ENCODE data around the gene DCUN1D1.

Gene DCUN1D1

GRCh38 chr3:182971637-182972036 lies 8.7 kb downstream of the DCUN1D1 start:
- no peak for DNase-seq

GRCh38 chr3:182970811-182971418 lies 9.4 kb downstream of the DCUN1D1 start:
- no peak for DNase-seq

DNA sequence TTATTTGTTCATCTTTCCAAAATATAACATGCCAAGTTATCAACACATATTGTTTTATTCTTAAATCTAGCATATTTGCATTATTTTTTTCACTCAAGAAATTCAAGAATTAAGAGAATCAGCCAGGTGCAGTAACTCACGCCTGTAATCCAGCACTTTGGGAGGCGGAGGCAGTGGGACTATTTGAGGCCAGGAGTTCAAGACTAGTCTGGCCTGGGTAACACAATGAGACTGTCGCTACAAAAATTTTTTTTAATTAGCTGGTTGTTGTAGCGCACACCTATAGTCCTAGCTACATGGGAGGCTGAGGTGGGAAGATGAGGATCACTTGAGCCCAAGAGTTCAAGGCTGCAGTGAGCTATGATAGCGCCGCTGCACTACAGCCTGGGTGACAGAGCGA lies 10.5 kb downstream of the DCUN1D1 start:
- DNase-seq: no peak

DNA sequence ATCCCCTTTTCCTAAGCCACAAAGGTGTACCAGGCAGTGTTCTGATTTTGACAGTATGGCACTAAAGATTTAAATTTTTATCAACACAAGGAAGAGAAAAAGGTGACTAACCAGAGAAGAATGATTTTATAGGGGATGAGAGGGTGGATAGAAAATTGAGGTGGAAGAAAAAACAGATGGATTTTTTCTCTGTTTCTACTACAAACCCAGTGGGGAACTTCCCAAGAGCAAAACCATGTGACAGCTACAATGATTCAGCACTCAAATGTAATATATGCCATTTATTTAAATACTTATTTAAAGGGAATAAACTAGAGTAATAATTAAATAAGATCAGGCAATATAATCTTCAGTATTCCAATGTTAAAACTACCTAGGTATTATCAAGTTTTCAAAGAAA lies 11.1 kb downstream of the DCUN1D1 start:
- DNase-seq: no peak

GRCh38 chr3:182967218-182968204 lies 12.8 kb downstream of the DCUN1D1 start:
- DNase-seq: no peak

DNA sequence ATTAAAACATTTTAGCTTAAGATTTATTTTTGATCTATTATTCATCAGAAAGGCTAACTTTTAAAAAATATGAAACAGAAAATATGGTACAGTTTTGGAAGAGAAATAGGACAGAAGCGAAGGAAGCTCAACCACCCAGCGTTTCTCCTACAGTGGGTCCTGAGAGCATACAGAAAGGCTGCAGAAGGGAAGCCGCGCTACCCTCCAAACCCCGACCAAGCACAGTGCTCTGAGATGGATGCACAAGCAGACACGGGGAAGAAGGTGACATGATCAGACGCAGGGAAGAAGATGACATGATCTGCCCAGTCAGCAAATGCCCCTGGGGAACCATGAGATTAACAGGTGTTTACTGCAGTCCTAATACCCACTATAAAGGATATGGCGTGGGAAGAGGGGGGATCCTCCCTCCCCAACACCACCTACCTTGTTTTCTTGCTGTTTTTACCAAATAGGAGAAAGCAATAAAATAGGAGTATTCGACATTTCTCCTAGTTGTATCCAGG lies 14.4 kb downstream of the DCUN1D1 start:
- no peak for DNase-seq

- DNase-seq: no peak
These were observed 16.2 kb downstream of the DCUN1D1 start for GRCh38 chr3:182964179-182964578.

DNA sequence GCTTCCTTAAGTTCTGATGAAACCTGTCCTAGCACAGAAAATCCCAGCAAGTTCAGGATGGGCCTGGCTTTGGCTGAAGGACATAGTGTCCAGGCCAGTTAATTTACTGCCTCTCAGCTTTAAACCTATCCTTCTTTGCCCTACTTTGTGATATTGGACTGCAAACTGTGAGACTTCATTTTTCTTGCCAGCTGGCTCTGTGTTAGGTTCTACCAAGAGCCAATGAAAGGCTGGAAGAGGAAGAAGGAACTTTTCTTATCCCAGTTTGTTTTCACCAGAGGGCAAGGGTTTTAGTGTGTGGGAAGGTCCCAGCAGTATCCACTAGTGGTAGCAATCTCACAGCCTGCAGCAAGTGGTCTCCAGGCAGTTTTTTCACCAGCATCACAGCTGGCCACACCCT lies 18.2 kb downstream of the DCUN1D1 start:
- no peak for DNase-seq

DNA sequence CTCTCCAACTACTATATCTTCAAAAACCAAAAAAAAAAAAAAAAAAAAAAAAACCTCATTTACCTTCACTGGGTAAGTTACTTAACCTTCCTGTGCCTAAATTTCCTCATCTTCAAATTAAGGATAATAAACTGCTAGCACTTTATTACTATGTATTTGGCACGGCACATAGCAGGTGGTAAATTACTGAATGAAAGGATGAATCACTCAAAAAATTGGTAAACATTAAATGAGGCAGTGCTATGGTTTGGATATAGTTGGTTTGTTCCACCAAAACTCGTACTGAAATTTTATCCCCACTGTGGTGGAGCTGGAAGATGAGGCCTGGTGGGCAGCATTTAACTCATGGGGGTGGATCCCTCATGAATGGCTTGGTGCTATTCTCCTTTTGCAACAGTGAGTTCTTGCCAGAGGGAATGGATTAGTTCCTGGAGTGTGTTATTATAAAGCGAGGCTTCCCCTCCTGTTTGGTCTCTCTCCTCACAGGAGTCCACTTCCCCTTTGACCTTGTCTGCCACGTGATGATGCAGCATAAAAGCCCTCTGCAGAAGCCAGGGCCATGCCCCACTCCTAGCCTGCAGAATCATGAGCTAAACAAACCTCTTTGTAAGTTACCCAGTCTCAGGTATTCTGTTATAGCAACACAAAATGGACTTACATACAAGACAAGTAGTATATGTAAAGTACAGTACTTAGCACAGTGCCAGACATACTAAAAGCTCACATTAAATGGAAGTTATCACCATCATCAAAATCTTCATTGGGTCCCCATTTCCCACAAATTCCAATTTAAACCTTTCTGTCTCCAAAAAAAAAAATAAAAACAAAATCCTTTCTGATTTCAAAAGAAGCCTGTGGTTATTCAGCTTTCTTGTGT lies 20.6 kb downstream of the DCUN1D1 start:
- no peak for DNase-seq

DNA sequence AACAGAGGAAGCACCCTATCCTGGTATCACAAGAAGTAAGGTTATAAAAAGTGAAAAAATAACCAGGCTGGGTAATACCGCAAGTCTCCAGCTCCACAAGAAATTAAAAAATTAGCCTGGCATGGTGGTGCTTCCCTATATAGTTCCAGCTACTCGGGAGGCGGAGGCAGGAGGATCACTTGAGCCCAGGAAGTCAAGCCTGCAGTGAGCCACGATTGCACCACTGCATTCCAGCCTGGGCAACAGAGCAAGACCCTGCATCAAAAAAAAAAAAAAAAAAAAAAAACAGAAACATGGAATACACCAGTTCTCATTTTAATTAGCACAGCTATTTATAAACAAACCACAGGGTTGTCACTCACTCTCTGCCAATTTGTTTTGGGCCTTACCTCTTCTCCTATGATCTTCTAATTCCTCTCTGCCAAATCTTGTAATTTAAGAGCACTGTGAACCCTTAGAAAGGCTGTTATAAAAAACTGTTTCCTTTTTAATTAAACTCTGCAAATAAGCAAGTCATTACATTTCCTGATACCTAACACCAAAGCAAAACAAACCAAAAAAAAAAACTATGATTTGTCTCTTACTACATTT lies 22.6 kb downstream of the DCUN1D1 start:
- DNase-seq: no peak

GRCh38 chr3:182957226-182957625 lies 23.1 kb downstream of the DCUN1D1 start:
- DNase-seq: no peak

- DNase-seq: no peak
These were observed 25.6 kb downstream of the DCUN1D1 start for GRCh38 chr3:182954553-182955235.

- DNase-seq: no peak
These were observed 30.6 kb downstream of the DCUN1D1 start for GRCh38 chr3:182949688-182950087.

- DNase-seq: no peak
These were observed 32.0 kb downstream of the DCUN1D1 start for GRCh38 chr3:182948305-182948704.

DNA sequence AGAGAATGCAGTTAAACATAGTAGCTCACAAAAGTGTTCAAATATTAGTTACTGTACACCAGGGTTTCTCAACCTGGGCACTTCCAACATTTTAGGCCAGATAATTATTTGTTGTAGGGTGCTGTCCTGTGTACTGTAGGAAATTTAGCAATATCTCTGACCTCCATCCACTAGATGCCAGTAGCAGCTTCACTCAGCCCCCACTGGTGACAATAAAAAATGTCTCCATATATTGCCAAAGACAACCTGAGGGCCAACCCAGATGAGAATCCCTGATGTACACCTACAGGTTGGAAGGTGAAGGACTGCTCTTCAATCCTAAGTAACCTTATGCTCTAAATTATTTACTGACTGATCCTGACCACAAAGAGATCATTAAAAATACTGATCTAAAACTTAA lies 32.5 kb downstream of the DCUN1D1 start:
- DNase-seq: no peak

DNA sequence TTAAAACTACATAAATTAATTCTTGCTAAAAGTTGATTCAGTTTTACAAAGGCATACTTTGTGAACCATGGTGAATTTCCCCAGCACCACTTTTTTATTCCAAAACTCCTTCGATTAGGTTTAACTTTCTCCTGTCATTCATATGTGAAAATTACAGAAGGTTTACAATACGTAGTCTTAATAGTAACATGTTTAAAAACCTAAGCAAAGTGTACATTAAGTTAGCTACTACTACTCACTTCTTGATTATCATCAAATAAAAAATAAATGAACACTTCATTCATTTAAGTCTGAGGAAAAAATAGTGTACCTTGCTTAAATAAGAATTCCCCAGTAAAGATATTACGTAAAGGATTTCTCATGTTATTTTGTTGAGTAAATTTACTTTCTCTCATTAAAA lies 38.6 kb downstream of the DCUN1D1 start:
- no peak for DNase-seq

- DNase-seq: no peak
These were observed 40.0 kb downstream of the DCUN1D1 start for GRCh38 chr3:182940266-182940808.

GRCh38 chr3:182937293-182938051 lies 42.9 kb downstream of the DCUN1D1 start:
- DNase-seq: no peak

- no peak for DNase-seq
These were observed 43.4 kb downstream of the DCUN1D1 start for GRCh38 chr3:182936918-182937285.

DNA sequence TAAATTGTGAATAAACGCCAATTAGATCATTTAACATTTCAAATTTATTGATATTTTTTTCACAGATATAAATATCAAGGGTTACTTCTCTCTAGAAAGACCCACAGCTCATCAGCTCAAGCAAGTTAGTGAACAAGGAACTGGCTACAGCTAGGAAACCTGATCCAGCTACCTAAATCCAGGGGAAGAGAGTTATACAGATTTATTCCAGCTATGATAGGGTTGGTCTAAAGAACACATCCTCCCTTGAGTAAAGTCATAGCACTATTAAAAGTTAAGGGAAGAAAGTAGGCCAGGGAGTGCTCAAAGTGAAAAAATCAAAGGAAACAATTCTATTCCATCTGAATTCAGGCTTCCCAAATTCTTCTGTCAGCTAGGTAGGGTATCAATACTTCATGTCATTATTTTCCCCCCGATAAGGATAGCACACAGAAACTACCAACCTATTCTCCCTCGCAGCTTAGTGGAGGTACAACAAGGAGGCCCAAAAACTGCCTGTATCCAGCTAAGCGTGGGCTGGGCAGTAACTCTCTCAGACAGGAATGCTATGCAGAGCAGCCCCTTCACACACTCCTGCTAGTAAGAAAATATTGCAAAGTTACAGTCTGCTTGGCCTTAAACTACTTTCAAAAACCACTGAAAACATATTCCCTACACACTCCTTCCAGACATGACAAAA lies 44.0 kb downstream of the DCUN1D1 start:
- no peak for DNase-seq
